Testis (tissue), 3 donors: Measurements from ENCODE around the gene IDUA. TPM values are rescaled to one million over a fixed set of nuclear protein-coding genes. Genes with fewer than 3 reads are reported as not detected.

Experiments used
- DNase-seq: peaks from one replicate; pipeline ENCODE4 v3.0.0-alpha.2; 2019
- H3K27ac ChIP-seq, 2 donors: fragments of 200-600 bp; sonication (generic); one replicate each; pipeline ENCODE4 v1.5.1; 2019
- H3K27me3 ChIP-seq: fragments of 200-600 bp; sonication (generic); one replicate; pipeline ENCODE4 v1.5.1; 2019
- H3K36me3 ChIP-seq: fragments of 200-600 bp; sonication (generic); one replicate; pipeline ENCODE4 v1.5.1; 2017; ENCODE audit warnings: low read depth; ENCODE audit errors: missing control alignments
- H3K4me1 ChIP-seq: fragments of 200-600 bp; sonication (generic); one replicate; pipeline ENCODE4 v1.5.1; 2019
- H3K4me3 ChIP-seq, 2 donors: fragments of 200-600 bp; sonication (generic); one replicate each; pipeline ENCODE4 v1.5.1; 2017 to 2019
- H3K9me3 ChIP-seq: fragments of 200-600 bp; sonication (generic); one replicate; pipeline ENCODE4 v1.5.1; 2017
- POLR2A ChIP-seq: fragments of 450-650 bp; IDR thresholded peaks from one replicate; pipeline ENCODE4 v1.6.1; 2017; ENCODE audit warnings: antibody characterized with exemption, mild to moderate bottlenecking, moderate library complexity
- WGBS, 2 donors: methylation state at CpG; one replicate each; pipeline ENCODE4 v1.1.5; 2018; 5-methylcytosine and 5-hydroxymethylcytosine counted together
- intact Hi-C: fragments of 100-400 bp; cut with DNase I; formaldehyde crosslinking; loops from one replicate; pipeline ENCODE4 v1.15.1; 2023; ENCODE audit warnings: low total_unique reads
- polyA plus RNA-seq: library from polyadenylated mRNA; stranded (reverse); fragments of 350-450 nt; fragmentation: Illumina TruSeq; extraction: RNeasy Lipid Tissue Mini Kit (QIAGEN cat#74804); gene quantifications from one replicate; pipeline ENCODE4 v1.2.3, GENCODE V29; 2014; ENCODE audit warnings: low read depth, low replicate concordance; ENCODE audit not compliant: insufficient read depth
- total RNA-seq, 2 donors: library from RNA; depleted of rRNA; stranded (reverse); fragments of >200 nt; gene quantifications; one replicate each; pipeline ENCODE4 v1.2.3, GENCODE V29; 2016
- TF ChIP-seq, protein P1 (sequence below), 3 experiments: fragments of 450-650 bp in 2 of 3; fragments of 200-600 bp in 1 of 3; sonication (generic) in 1 of 3; IDR thresholded peaks; one replicate each; pipeline ENCODE4 v1.5.1; 2016 to 2019; ENCODE audit warnings: antibody characterized with exemption in 3 of 3, mild to moderate bottlenecking in 2 of 3, moderate library complexity in 1 of 3

Gene IDUA
- total and polyA plus RNA-seq, 3 donors from 2014 or later = 8.9 to 39.4 (median 35.7) TPM

DNA sequence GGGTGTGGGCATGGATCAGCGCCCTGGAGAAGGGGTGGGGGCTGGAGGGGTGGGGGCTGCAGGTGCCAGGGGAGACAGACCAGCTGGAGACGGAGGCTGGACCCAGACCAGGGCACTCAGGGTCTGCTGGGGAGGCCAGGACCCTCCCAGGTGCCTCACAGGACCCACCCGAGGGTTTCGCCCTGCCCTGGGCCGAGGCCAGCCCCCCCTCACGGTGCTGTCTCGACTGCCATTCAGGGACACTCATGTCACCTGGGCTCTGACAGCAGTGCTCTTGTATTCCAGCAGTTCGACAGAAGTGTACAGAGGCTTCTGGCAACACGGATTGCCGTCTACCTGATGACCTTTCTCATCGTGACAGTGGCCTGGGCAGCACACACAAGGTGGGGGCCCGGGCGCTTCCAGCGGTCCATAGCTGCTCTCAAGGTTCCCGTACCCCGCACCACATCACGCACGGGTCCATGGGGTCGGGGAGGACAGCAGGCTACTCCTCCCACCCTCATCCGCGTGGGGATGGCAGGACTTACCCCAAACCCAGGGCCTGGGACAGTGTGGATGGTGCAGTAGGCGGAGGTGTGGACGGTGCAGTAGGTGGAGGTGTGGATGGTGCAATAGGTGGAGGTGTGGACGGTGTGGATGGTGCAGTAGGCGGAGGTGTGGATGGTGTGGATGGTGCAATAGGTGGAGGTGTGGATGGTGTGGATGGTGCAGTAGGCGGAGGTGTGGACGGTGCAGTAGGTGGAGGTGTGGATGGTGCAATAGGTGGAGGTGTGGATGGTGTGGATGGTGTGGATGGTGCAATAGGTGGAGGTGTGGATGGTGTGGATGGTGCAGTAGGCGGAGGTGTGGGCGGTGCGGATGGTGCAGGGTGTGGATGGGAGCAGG lies 36.5 kb upstream of the IDUA start:
- Histone ChIP-seq H3K4me3 (no peak overlapping the region), H3K27ac (no peak overlapping the region), H3K4me1 (peaks cover 7% of the 10 kb centered on the region), H3K27me3 (no peaks in the 10 kb centered on the region), H3K36me3 (no peaks in the 10 kb centered on the region), H3K9me3 (no peaks in the 10 kb centered on the region)
- WGBS, 2 donors = 93 to 95% methylated on average over 22 to 28 of the region's 30 CpGs
- intact Hi-C loops = no loop called here
- no peak for DNase-seq
- TF ChIP-seq, protein P1, sequence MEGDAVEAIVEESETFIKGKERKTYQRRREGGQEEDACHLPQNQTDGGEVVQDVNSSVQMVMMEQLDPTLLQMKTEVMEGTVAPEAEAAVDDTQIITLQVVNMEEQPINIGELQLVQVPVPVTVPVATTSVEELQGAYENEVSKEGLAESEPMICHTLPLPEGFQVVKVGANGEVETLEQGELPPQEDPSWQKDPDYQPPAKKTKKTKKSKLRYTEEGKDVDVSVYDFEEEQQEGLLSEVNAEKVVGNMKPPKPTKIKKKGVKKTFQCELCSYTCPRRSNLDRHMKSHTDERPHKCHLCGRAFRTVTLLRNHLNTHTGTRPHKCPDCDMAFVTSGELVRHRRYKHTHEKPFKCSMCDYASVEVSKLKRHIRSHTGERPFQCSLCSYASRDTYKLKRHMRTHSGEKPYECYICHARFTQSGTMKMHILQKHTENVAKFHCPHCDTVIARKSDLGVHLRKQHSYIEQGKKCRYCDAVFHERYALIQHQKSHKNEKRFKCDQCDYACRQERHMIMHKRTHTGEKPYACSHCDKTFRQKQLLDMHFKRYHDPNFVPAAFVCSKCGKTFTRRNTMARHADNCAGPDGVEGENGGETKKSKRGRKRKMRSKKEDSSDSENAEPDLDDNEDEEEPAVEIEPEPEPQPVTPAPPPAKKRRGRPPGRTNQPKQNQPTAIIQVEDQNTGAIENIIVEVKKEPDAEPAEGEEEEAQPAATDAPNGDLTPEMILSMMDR (IDR thresholded peaks at IDR 0.05) = no peak
- TF ChIP-seq POLR2A = no peak

DNA sequence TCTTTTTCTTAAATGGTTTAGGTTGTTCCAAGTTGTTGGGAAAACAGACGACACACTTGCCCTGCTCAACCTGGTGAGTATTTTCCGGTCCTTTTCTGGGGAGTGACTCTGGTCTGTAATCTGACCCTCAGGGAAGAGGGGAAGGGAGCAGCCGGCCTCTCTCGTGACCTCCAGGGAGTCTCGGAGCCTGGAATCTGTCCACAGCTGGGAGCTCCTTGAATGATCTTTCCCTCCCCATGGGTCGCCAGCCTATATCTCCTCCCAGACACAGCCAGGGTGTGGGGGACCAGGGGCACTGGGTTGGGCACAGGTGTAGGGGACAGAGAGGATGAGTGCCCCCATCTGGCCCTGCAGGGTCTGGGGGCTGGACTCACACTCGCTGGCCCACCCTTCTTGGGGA lies 35.7 kb upstream of the IDUA start:
- no peak overlapping the region for H3K27ac ChIP-seq
- H3K36me3 ChIP-seq = no peaks in the 10 kb centered on the region
- no peak for DNase-seq
- H3K4me1 ChIP-seq = peaks cover 7% of the 10 kb centered on the region
- intact Hi-C loops = no loop called here
- TF ChIP-seq, protein P1 (IDR thresholded peaks at IDR 0.05) = no peak
- no peak for TF ChIP-seq POLR2A
- no peaks in the 10 kb centered on the region for H3K27me3 ChIP-seq
- 83 to 85% methylated on average over 6 to 7 of the region's 7 CpGs for WGBS, 2 donors
- no peak overlapping the region for H3K4me3 ChIP-seq
- H3K9me3 ChIP-seq = no peaks in the 10 kb centered on the region

- TF ChIP-seq POLR2A = no peak
- TF ChIP-seq, protein P1 (IDR thresholded peaks at IDR 0.05) = no peak
- Histone ChIP-seq H3K4me3 (no peak overlapping the region), H3K9me3 (no peaks in the 10 kb centered on the region), H3K4me1 (peaks cover 7% of the 10 kb centered on the region), H3K27me3 (no peaks in the 10 kb centered on the region), H3K27ac (no peak overlapping the region), H3K36me3 (no peaks in the 10 kb centered on the region)
- intact Hi-C loops = no loop called here
- 88 to 91% methylated on average over 20 to 21 of the region's 23 CpGs for WGBS, 2 donors
- DNase-seq = no peak
Observed at GRCh38 chr4:951594-952468, 35.0 kb upstream of the IDUA start.

- H3K4me3 ChIP-seq = no peak overlapping the region
- DNase-seq = no peak
- TF ChIP-seq POLR2A = no peak
- H3K27ac ChIP-seq = no peak overlapping the region
- H3K27me3 ChIP-seq = no peaks in the 10 kb centered on the region
- 95 to 97% methylated on average over 21 to 28 of the region's 28 CpGs for WGBS, 2 donors
- no peaks in the 10 kb centered on the region for H3K36me3 ChIP-seq
- no peaks in the 10 kb centered on the region for H3K9me3 ChIP-seq
- H3K4me1 ChIP-seq = peaks cover 5% of the 10 kb centered on the region
- intact Hi-C loops = no loop called here
Observed at GRCh38 chr4:952881-953573, 33.8 kb upstream of the IDUA start.

DNA sequence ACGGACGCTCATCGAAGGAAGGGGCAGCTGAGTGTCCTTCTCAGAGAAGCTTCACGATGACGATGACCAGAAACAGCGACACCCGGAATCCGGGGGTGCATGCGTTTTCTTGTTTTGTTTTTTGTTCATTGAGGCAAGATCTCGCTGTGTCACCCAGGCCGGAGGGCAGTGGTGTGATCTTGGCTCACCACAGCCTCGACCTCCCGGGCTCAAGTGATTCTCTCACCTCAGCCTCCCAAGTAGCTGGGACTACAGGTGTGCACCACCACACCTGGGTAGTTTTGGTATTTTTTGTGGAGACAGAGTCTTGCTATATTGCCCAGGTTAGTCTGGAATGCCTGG lies 33.3 kb upstream of the IDUA start:
- H3K36me3 ChIP-seq = no peaks in the 10 kb centered on the region
- intact Hi-C loops = no loop called here
- WGBS, 2 donors = 96 to 97% methylated on average over 13 of the region's 13 CpGs

More for the DNA sequence above, 33.3 kb upstream of the IDUA start:
- no peak for TF ChIP-seq POLR2A
- TF ChIP-seq, protein P1 (IDR thresholded peaks at IDR 0.05) = no peak
- Histone ChIP-seq H3K4me3 (no peak overlapping the region), H3K4me1 (peaks cover under 1% of the 10 kb centered on the region), H3K9me3 (no peaks in the 10 kb centered on the region), H3K27ac (no peak overlapping the region), H3K27me3 (no peaks in the 10 kb centered on the region)
- DNase-seq = no peak
